NCI-H2107 (cell line): ENCODE data around the gene SERPINB13.

Experiments
- DNase-seq: peaks from one replicate; lab custom pipeline; 2025; lab: John Stamatoyannopoulos, UW

SERPINB13 gene

GRCh38 chr18:63648241-63648640 lies 61.1 kb downstream of the SERPINB13 start:
- DNase-seq: no peak
